Measurements from ENCODE around the gene KRTAP5-5.

Gene KRTAP5-5

DNA sequence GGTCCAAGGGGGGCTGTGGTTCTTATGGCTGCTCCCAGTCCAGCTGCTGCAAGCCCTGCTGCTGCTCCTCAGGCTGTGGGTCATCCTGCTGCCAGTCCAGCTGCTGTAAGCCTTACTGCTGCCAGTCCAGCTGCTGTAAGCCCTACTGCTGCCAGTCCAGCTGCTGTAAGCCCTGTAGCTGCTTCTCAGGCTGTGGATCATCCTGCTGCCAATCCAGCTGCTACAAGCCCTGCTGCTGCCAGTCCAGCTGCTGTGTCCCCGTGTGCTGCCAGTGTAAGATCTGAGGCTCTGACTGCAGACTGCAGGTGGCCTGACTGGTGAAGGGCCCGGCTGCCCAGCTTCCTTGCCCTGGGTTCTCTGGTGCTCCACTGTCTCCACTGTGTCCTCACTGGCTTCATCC, 696 bp downstream of the KRTAP5-5 start:
- Mint-ChIP-seq H3K4me3 (no peak overlapping the region), H3K27ac (no peak overlapping the region), H3K9me3 (no peaks in the 10 kb centered on the region)

GRCh38 chr11:1631066-1631568, 1.5 kb downstream of the KRTAP5-5 start:
- no peaks in the 10 kb centered on the region for H3K36me3 Mint-ChIP-seq
- H3K4me1 Mint-ChIP-seq = peaks cover 9% of the 10 kb centered on the region
- no peaks in the 10 kb centered on the region for H3K9me3 Mint-ChIP-seq
- H3K4me3 Mint-ChIP-seq = no peak overlapping the region
- H3K27ac Mint-ChIP-seq = no peak overlapping the region
- H3K27me3 Mint-ChIP-seq = peaks cover 23% of the 10 kb centered on the region

More for the DNA sequence above, 696 bp downstream of the KRTAP5-5 start:
- no peaks in the 10 kb centered on the region for H3K36me3 Mint-ChIP-seq
- peaks cover 9% of the 10 kb centered on the region for H3K4me1 Mint-ChIP-seq
- peaks cover 23% of the 10 kb centered on the region for H3K27me3 Mint-ChIP-seq

- H3K27ac Mint-ChIP-seq = no peak overlapping the region
- H3K4me3 Mint-ChIP-seq = no peak overlapping the region
- H3K9me3 Mint-ChIP-seq = no peaks in the 10 kb centered on the region
- H3K4me1 Mint-ChIP-seq = peaks cover 9% of the 10 kb centered on the region
- peaks cover 23% of the 10 kb centered on the region for H3K27me3 Mint-ChIP-seq
- H3K36me3 Mint-ChIP-seq = no peaks in the 10 kb centered on the region
These were observed 2.6 kb downstream of the KRTAP5-5 start for GRCh38 chr11:1632053-1632714.

DNA sequence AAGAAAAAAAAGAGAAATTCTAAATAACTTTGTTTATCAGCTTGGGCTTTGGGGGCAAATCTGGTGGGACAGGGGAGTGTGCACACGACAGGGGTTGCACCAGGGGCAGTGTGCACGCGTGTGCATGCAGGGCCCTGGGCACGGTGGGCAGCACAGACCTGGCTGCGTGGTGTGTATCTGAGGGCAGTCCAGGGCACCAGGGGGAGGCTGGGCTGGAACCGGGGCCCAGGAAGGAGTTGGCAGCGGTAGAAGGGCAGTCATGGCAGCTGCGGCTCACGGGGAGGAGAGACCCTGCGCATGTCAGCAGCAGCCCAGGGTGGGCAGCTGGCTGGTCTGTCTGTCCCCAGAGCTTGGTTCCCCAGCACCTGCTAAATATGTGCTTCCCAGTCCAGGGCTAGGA, 4.3 kb downstream of the KRTAP5-5 start:
- Mint-ChIP-seq H3K27ac (no peak overlapping the region), H3K4me3 (no peak overlapping the region), H3K36me3 (no peaks in the 10 kb centered on the region), H3K27me3 (peaks cover 21% of the 10 kb centered on the region), H3K4me1 (peaks cover 7% of the 10 kb centered on the region), H3K9me3 (no peaks in the 10 kb centered on the region)

GRCh38 chr11:1636291-1636950, 6.8 kb downstream of the KRTAP5-5 start:
- H3K36me3 Mint-ChIP-seq = no peaks in the 10 kb centered on the region
- H3K9me3 Mint-ChIP-seq = no peaks in the 10 kb centered on the region
- H3K4me1 Mint-ChIP-seq = peaks cover 3% of the 10 kb centered on the region
- peaks cover 11% of the 10 kb centered on the region for H3K27me3 Mint-ChIP-seq
- no peak overlapping the region for H3K27ac Mint-ChIP-seq
- H3K4me3 Mint-ChIP-seq = no peak overlapping the region

GRCh38 chr11:1637628-1638027, 8.1 kb downstream of the KRTAP5-5 start:
- no peaks in the 10 kb centered on the region for H3K9me3 Mint-ChIP-seq
- H3K36me3 Mint-ChIP-seq = no peaks in the 10 kb centered on the region
- no peak overlapping the region for H3K4me3 Mint-ChIP-seq
- peaks cover 3% of the 10 kb centered on the region for H3K4me1 Mint-ChIP-seq
- H3K27me3 Mint-ChIP-seq = peaks cover 7% of the 10 kb centered on the region
- no peak overlapping the region for H3K27ac Mint-ChIP-seq

DNA sequence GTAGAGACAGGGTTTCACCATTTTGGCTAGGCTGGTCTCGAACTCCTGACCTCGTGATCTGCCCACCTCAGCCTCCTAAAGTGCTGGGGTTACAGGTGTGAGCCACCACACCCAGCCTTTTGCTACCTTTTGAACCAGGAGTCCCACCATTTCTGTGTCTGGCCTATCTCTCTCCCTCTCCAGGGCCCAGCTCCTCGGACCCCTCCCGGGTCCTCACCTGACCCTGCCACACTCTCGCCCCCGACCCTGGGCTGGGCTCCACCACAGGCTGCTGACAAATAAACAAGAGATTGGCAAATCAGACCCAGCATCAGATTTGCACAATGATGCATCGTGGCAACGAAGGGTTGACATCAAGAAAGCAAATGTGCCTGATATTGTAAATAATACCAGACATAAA, 8.8 kb downstream of the KRTAP5-5 start:
- Mint-ChIP-seq H3K4me1 (peaks cover 3% of the 10 kb centered on the region), H3K27ac (peak overlapping the region; percentile 81), H3K4me3 (no peak overlapping the region), H3K9me3 (no peaks in the 10 kb centered on the region), H3K27me3 (peaks cover 4% of the 10 kb centered on the region), H3K36me3 (no peaks in the 10 kb centered on the region)

DNA sequence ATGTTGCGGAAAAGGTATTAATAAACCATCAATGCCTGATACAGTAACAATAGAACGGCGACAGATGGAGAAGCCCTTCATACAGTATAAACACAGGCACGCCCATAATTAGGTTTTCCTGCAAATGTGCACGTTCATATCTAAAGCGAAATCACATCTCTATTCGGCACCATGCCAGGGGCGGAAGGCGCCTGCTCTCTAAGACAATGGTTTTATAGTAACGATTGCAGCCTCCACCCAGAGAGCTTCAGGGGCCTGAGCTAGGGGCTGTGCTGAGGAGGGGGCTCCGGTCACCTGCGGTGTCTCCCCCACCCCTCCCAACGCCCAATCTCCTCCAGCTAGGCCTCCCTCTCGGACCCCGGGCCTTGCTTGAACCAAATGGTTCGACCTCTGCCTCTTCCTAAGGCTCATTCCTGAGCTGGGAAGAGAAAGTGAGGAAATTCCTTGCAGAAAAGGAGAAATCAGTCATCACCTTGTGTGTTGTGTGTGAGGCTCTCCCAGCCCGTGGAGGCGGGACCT, 9.6 kb downstream of the KRTAP5-5 start:
- H3K27ac Mint-ChIP-seq = peak overlapping the region; percentile 10
- no peak overlapping the region for H3K4me3 Mint-ChIP-seq
- peaks cover 3% of the 10 kb centered on the region for H3K4me1 Mint-ChIP-seq
- H3K9me3 Mint-ChIP-seq = no peaks in the 10 kb centered on the region
- H3K36me3 Mint-ChIP-seq = no peaks in the 10 kb centered on the region
- H3K27me3 Mint-ChIP-seq = peaks cover 4% of the 10 kb centered on the region

GRCh38 chr11:1639666-1640065, 10.1 kb downstream of the KRTAP5-5 start:
- peaks cover 3% of the 10 kb centered on the region for H3K4me1 Mint-ChIP-seq
- H3K36me3 Mint-ChIP-seq = no peaks in the 10 kb centered on the region
- no peaks in the 10 kb centered on the region for H3K9me3 Mint-ChIP-seq
- no peak overlapping the region for H3K4me3 Mint-ChIP-seq
- peaks cover 8% of the 10 kb centered on the region for H3K27me3 Mint-ChIP-seq
- H3K27ac Mint-ChIP-seq = no peak overlapping the region

DNA sequence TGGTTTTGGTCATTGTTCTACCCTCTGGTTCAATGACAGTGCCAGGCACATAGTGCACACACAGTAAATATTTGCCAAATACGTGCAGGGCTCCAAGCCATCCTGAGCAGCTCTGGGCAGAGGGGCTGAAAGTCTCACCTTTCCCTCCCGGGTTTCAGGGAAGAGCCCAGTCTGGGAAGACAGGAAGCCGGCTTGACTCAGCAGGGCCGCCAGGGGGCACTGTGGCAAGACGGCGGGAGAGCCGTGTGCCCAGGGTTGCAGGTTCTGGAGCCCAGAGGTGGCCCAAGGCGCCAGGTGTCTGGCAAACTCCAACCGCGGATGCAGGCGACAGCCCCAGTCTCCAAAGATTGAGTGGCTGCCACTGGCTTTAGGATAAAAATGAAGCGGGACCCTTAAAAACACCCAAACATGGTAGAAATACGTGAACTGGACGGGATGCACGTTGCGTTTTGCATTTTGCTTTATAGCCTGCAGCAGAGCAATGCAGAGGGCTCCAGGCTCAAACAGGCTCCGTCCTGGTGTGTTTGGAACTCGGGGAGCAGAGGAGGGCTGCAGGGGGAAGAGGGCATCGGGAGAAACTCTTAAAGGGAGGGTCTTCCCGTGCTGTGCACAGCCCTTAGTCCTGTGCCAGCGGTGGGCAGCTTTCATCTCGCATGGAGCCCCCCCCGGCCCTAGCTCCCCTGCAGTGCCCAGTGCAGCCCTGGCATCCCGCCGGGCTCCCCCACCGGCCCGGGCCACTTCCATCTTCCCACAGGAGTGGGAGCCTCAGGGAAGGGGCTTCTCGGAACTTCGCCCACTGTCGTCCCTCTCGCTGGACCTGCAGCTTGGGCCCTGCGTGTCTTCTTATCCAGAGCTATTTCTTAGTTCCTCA, 10.7 kb downstream of the KRTAP5-5 start:
- Mint-ChIP-seq H3K9me3 (no peaks in the 10 kb centered on the region), H3K4me3 (no peak overlapping the region), H3K27me3 (peaks cover 7% of the 10 kb centered on the region), H3K36me3 (no peaks in the 10 kb centered on the region), H3K4me1 (peaks cover 3% of the 10 kb centered on the region), H3K27ac (no peak overlapping the region)

DNA sequence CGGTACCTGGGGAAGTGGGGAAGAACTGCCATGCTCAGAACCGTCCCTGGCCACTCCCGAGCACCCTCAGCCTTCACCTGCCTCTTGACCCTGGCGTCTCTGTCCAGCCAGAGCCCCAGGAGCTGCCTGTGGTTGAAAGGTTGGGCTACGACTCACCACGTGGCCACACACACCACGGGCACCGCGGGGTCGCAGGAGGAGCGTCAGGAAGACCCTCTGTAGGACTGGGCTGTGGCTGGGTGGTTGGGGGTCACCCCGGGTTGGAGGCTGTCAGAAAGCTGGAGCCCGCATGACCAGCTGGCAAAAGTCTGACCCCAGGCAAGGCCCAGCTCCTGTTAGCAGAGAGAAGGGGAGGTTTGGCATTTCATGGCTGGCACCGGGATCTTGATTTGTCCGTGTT, 11.5 kb downstream of the KRTAP5-5 start:
- Mint-ChIP-seq H3K27me3 (peaks cover 7% of the 10 kb centered on the region), H3K4me3 (no peak overlapping the region), H3K4me1 (peaks cover 3% of the 10 kb centered on the region), H3K27ac (no peak overlapping the region), H3K9me3 (no peaks in the 10 kb centered on the region), H3K36me3 (no peaks in the 10 kb centered on the region)

DNA sequence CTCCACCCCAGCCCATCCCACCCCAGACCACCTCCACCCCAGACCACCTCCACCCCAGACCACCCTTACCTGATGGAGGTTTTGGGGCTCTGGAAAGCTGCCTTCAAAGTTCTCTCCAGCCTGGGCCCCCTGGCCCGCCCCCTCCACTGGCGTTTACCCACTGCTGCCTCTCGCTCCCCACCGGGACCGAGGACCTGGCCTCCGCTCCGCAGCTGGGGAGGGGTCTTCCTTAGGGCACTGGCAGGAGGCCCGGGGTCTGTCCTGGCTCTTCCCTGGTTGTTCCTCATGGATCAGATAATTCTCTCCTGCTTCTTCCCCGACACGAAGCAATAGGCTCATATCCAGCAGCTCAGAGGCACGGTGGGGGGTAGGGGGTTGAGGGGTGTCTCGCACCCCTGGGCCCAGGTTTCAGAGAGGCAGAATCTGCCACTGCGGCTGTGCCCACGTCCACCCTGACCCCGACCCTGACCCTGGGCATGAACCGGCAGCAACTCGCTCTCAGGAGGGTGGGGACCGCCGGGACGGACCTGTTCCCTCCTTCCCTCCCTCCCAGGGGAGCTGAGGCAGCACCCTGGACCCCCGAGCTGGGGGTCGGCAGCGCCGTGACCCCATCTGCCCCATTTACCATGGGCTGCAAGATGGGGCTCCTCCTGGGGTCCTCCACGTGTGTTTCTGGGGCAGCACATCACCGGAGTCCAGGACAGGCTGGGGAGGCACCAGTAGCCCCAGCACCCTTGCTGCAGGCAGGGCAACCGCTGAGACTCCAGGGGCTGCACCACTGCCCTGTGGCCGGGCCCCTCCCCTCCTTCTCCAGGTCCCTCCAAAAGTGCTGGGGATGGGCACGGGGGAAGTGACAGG, 12.9 kb downstream of the KRTAP5-5 start:
- no peak overlapping the region for H3K27ac Mint-ChIP-seq
- no peak overlapping the region for H3K4me3 Mint-ChIP-seq
- no peaks in the 10 kb centered on the region for H3K9me3 Mint-ChIP-seq

GRCh38 chr11:1643146-1643690, 13.6 kb downstream of the KRTAP5-5 start:
- H3K4me1 Mint-ChIP-seq = peaks cover 3% of the 10 kb centered on the region
- H3K27me3 Mint-ChIP-seq = peaks cover 7% of the 10 kb centered on the region
- no peaks in the 10 kb centered on the region for H3K36me3 Mint-ChIP-seq
- H3K9me3 Mint-ChIP-seq = no peaks in the 10 kb centered on the region
- no peak overlapping the region for H3K4me3 Mint-ChIP-seq
- no peak overlapping the region for H3K27ac Mint-ChIP-seq

More for the DNA sequence above, 12.9 kb downstream of the KRTAP5-5 start:
- peaks cover 7% of the 10 kb centered on the region for H3K27me3 Mint-ChIP-seq
- H3K4me1 Mint-ChIP-seq = peaks cover 3% of the 10 kb centered on the region
- H3K36me3 Mint-ChIP-seq = no peaks in the 10 kb centered on the region

- H3K27me3 Mint-ChIP-seq = peaks cover 7% of the 10 kb centered on the region
- H3K9me3 Mint-ChIP-seq = no peaks in the 10 kb centered on the region
- H3K4me1 Mint-ChIP-seq = peaks cover 2% of the 10 kb centered on the region
- no peak overlapping the region for H3K27ac Mint-ChIP-seq
- no peak overlapping the region for H3K4me3 Mint-ChIP-seq
- no peaks in the 10 kb centered on the region for H3K36me3 Mint-ChIP-seq
These were observed 15.2 kb downstream of the KRTAP5-5 start for GRCh38 chr11:1644601-1645356.

Data from activated naive CD4-positive, alpha-beta T cell treated with anti-CD3 and anti-CD28 coated beads, Interleukin-2, amount 50 U/mL, for 24 hours (primary cell).